OCI-LY3 (cell line): ENCODE measurements around the gene SULT1A1.
"Not testable (repeated sequence)": the region's sequence is repeated elsewhere in the genome, so short reads cannot be mapped to it uniquely, and the experiment has no call there.

ENCODE experiments used
- H2AFZ ChIP-seq: fragments of 200-600, 300-600 bp; shearing (Covaris generic); 2 replicates; pipeline ENCODE4 v1.6.0; 2014; ENCODE audit warnings: antibody characterized with exemption, low read depth, low read length
- H3K27ac ChIP-seq: fragments of 200-600, 300-600 bp; sonication (generic); 2 replicates; pipeline ENCODE4 v1.5.1; 2014; ENCODE audit warnings: mild to moderate bottlenecking, low read length, moderate library complexity, mixed read lengths
- H3K27me3 ChIP-seq: fragments of 200-600, 300-600 bp; sonication (generic); 2 replicates; pipeline ENCODE4 v1.6.1; 2014; ENCODE audit warnings: low read depth, low read length, mixed read lengths
- H3K36me3 ChIP-seq: fragments of 200-600, 300-600 bp; sonication (generic); replicated peaks from 2 replicates; pipeline ENCODE3; 2014; ENCODE audit warnings: low read depth, low read length, mixed read lengths
- H3K4me1 ChIP-seq: fragments of 300-600, 200-600 bp; sonication (generic); 2 replicates; pipeline ENCODE4 v1.6.1; 2014; ENCODE audit warnings: low read length, mixed read lengths
- H3K4me2 ChIP-seq: fragments of 200-600, 300-600 bp; sonication (generic); 2 replicates; pipeline ENCODE4 v1.6.1; 2014; ENCODE audit warnings: low read length, mixed read lengths
- H3K4me3 ChIP-seq: fragments of 300-600, 200-600 bp; sonication (generic); 2 replicates; pipeline ENCODE4 v1.5.1; 2014; ENCODE audit warnings: antibody characterized with exemption, mild to moderate bottlenecking, low read length, moderate library complexity
- H3K79me2 ChIP-seq: fragments of 300-600, 200-600 bp; shearing (Covaris generic); 2 replicates; pipeline ENCODE4 v1.6.1; 2014; ENCODE audit warnings: mild to moderate bottlenecking, low read length, mixed read lengths
- H3K9ac ChIP-seq: fragments of 300-600, 200-600 bp; shearing (Covaris generic); 2 replicates; pipeline ENCODE4 v1.6.0; 2014; ENCODE audit warnings: mild to moderate bottlenecking, low read length, moderate library complexity
- H3K9me3 ChIP-seq: fragments of 200-600, 300-600 bp; shearing (Covaris generic); 2 replicates; pipeline ENCODE4 v1.6.1; 2014; ENCODE audit warnings: low read length, mixed read lengths; ENCODE audit not compliant: insufficient read depth
- H4K20me1 ChIP-seq: fragments of 200-600, 300-600 bp; sonication (generic); 2 replicates; pipeline ENCODE4 v1.6.1; 2016; ENCODE audit warnings: low read length, mixed read lengths; ENCODE audit not compliant: insufficient read depth
- CTCF ChIP-seq: fragments of 200-600, 300-600 bp; sonication (generic); IDR thresholded peaks from 2 replicates; pipeline ENCODE4 v1.5.1; 2014; ENCODE audit warnings: antibody characterized with exemption, low read length, low read depth
- EZH2phosphoT487 ChIP-seq: fragments of 200-600 bp; shearing (Covaris generic); IDR thresholded peaks from 2 replicates; pipeline ENCODE4 v1.6.1; 2018; ENCODE audit warnings: antibody characterized with exemption, mixed run types, low read depth

Gene SULT1A1

GRCh38 chr16:28606291-28607115, 3.3 kb downstream of the SULT1A1 start:
- Histone ChIP-seq H3K9ac (no peak overlapping the region), H2AFZ (no peak overlapping the region), H3K4me2 (no peak overlapping the region), H3K27ac (no peak overlapping the region), H3K4me1 (no peaks in the 10 kb centered on the region), H4K20me1 (no peaks in the 10 kb centered on the region), H3K27me3 (no peaks in the 10 kb centered on the region), H3K36me3 (no peaks in the 10 kb centered on the region), H3K9me3 (no peaks in the 10 kb centered on the region), H3K79me2 (no peaks in the 10 kb centered on the region), H3K4me3 (no peak overlapping the region)
- TF ChIP-seq EZH2phosphoT487 (no peak), CTCF (no peak)

- no peak overlapping the region for H3K4me3 ChIP-seq
- no peaks in the 10 kb centered on the region for H4K20me1 ChIP-seq
- H2AFZ ChIP-seq, result no peak overlapping the region
- H3K4me1 ChIP-seq, result no peaks in the 10 kb centered on the region
- no peaks in the 10 kb centered on the region for H3K27me3 ChIP-seq
- H3K9me3 ChIP-seq, result no peaks in the 10 kb centered on the region
- H3K4me2 ChIP-seq, result no peak overlapping the region
- no peak overlapping the region for H3K9ac ChIP-seq
- no peak for TF ChIP-seq CTCF
- TF ChIP-seq EZH2phosphoT487, result no peak
- H3K79me2 ChIP-seq, result no peaks in the 10 kb centered on the region
- no peak overlapping the region for H3K27ac ChIP-seq
- H3K36me3 ChIP-seq, result no peaks in the 10 kb centered on the region
Observed at GRCh38 chr16:28604186-28604565, 5.7 kb downstream of the SULT1A1 start.

- Histone ChIP-seq H3K4me3 (no peak overlapping the region), H3K4me2 (no peak overlapping the region), H3K4me1 (no peaks in the 10 kb centered on the region), H4K20me1 (no peaks in the 10 kb centered on the region), H3K9me3 (no peaks in the 10 kb centered on the region), H3K36me3 (no peaks in the 10 kb centered on the region), H3K27ac (no peak overlapping the region), H2AFZ (no peak overlapping the region), H3K79me2 (no peaks in the 10 kb centered on the region), H3K27me3 (no peaks in the 10 kb centered on the region), H3K9ac (no peak overlapping the region)
- no peak for TF ChIP-seq EZH2phosphoT487
Observed at GRCh38 chr16:28603381-28604185, 6.3 kb downstream of the SULT1A1 start.

- Histone ChIP-seq H4K20me1 (no peaks in the 10 kb centered on the region), H3K4me1 (no peaks in the 10 kb centered on the region), H2AFZ (no peak overlapping the region), H3K27ac (no peak overlapping the region), H3K4me2 (no peak overlapping the region), H3K79me2 (no peaks in the 10 kb centered on the region), H3K9ac (no peak overlapping the region), H3K36me3 (no peaks in the 10 kb centered on the region), H3K4me3 (no peak overlapping the region), H3K9me3 (no peaks in the 10 kb centered on the region), H3K27me3 (no peaks in the 10 kb centered on the region)
- TF ChIP-seq EZH2phosphoT487 (no peak), CTCF (no peak)
Observed at GRCh38 chr16:28602529-28602928, 7.3 kb downstream of the SULT1A1 start.

GRCh38 chr16:28602062-28602461, 7.8 kb downstream of the SULT1A1 start:
- not testable (repeated sequence) for H3K27ac ChIP-seq, H3K9me3 ChIP-seq, H3K79me2 ChIP-seq, H4K20me1 ChIP-seq, H3K9ac ChIP-seq, H3K4me1 ChIP-seq, H2AFZ ChIP-seq, H3K4me3 ChIP-seq, H3K36me3 ChIP-seq, H3K4me2 ChIP-seq, H3K27me3 ChIP-seq

- H3K4me2 ChIP-seq, H3K36me3 ChIP-seq, H3K79me2 ChIP-seq, H3K9ac ChIP-seq, H2AFZ ChIP-seq, H3K27ac ChIP-seq, H3K4me3 ChIP-seq, H4K20me1 ChIP-seq, H3K4me1 ChIP-seq, H3K27me3 ChIP-seq, H3K9me3 ChIP-seq: not testable (repeated sequence)
Observed at GRCh38 chr16:28601589-28601988, 8.3 kb downstream of the SULT1A1 start.

GRCh38 chr16:28600965-28601364, 8.9 kb downstream of the SULT1A1 start:
- H3K9me3 ChIP-seq, H3K36me3 ChIP-seq, H3K4me2 ChIP-seq, H4K20me1 ChIP-seq, H3K9ac ChIP-seq, H3K27ac ChIP-seq, H3K79me2 ChIP-seq, H3K4me3 ChIP-seq, H3K27me3 ChIP-seq, H2AFZ ChIP-seq, H3K4me1 ChIP-seq: not testable (repeated sequence)
